CD1c-positive myeloid dendritic cell (primary cell): ENCODE data around the gene HOXD9.

ENCODE experiments used
- DNase-seq: peaks from one replicate; pipeline ENCODE4 v3.0.0-alpha.2; 2016; ENCODE audit errors: extremely low spot score

HOXD9 gene

GRCh38 chr2:176137906-176138305 is 15.4 kb downstream of the HOXD9 start:
- no peak for DNase-seq

DNA sequence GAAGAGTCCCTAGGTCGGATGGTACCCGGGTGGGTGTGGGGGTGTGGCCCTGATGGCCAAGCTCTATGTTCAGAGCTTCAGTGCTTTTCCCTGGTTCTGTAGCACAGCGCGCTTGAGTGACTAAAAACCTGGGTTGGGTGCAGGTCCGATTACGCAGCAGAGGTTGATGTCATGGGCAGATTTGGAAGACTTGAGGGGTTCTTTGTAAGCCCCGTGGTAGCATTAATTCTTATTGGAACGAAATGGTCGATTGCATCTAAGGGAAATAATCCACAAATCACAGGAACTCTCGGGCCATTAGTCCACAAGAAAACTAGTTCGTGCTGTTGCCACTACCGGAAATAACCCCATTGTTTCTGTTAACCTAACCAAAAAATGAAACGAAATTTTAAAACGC is 16.0 kb downstream of the HOXD9 start:
- DNase-seq: no peak

- no peak for DNase-seq
These were observed 16.6 kb downstream of the HOXD9 start for GRCh38 chr2:176138923-176139660.

DNA sequence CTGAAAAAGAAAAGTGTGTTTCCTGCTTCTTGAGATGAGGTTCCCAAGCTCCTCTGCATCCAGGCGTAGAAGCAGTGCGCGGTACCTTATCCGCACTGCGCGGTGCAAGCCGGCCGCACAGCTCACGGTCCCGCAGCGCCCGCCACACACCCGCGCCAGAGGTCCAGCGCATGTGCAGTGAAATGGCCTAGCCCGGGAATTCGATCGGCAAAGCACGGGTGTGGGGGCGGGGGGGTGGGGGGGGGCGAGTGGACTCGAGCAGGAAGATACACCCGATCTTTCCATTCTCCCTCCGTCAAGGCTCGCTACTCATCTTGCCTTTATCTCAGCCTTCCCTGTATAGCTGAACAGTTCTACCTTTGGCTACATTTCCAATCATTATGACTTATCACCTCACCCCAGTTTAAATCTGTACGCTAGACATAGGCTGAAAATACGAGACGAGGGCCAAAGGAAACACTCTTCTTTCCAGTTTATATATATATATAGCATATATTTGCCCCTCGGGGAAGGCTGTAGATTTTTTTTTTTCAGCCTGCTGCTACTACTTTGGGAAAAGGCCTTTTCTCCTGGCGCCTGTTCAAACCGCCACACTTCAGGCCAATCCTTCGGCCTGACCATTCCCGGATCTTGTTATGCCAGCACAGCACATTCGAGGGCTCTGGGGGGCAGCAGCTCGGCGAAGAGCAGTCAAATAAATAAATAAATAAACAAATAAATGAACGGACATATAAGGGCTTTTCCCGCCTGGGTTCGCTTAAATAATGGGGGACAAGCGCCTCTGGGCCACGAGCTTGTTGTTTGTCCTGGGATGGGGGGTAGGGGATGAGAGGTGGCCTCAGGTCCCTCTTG is 17.4 kb downstream of the HOXD9 start:
- no peak for DNase-seq

- peak; percentile 70 for DNase-seq
These were observed 18.2 kb downstream of the HOXD9 start for GRCh38 chr2:176140513-176141317.

- DNase-seq: no peak
These were observed 19.8 kb downstream of the HOXD9 start for GRCh38 chr2:176142281-176142680.

DNA sequence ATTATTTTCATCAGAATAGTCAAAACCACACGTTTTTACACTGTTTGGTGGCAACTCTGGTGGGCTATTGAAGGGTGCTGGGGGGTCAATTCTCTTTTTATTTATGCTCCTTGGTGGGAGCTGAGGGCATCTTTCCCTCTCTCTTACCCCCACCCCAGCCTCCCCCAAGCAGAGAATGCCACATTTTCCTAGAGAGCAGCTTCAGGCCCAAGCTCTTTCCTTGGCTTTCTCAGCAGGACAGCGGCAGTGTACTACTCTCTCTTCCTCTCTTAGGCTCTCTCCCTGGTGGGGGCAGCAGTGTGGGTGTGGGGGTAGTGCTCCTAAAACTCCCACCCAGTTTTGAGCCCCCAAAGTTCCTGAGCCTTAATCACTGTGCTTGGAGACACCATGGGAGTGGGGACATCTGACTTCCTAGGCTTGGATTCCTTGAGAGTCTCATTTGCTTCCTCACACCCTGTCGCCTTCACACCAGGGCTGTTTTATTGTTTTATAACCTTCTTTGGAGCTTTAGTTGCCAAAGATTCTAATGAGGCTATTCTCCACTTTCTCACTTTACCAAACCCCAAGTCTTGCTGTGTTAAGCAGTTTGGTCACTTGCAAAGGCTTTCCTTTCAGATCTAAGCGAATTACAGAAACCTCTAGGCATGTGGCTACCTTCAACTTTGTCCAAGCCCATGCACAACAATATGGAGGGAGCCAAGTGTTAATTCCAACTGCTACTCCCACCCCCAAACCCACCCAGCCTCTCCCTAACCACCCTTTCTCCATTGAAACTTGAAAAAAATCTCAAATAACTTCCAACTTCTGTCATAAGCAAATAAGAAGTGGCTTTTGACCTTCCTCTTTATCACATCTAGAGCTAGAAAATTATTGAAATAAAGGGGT is 22.8 kb downstream of the HOXD9 start:
- DNase-seq: no peak

DNA sequence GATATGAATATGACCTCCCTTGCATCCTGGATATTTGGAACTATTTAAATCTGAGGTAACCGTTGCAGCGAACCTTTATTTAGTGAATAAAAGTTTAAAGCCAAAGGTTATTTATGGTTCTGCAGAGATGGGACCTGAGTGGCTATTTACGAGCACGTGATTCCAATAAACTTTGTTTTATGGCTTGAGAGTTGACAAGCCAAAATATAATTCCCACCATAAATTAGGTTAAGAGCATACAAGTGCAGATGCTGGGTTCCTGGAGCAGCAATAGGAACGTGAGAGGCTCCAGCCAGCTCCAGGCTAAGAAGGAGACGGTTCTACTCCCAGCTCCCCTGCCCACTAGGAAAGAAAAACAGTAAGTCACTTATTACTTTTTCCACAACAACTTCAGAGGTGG is 23.6 kb downstream of the HOXD9 start:
- no peak for DNase-seq

DNA sequence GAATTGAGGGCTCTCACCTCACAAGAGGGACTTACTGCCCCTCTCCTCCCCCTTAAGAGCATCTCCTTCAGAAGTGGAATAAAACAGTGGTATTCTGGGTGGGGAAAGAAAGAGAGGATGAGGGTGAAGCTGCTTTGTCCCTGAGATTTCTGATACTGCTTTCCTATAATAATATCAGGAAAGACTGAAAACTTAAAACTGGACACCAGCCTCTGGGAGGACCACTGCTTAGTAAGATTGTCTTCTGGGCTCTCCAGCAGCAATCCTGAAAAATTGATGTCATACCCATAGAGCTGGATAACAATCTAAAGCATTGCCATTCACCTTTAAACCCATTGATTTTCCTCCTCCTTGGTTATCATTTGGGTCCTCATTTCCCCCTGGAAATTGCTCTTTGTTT is 24.1 kb downstream of the HOXD9 start:
- no peak for DNase-seq

DNA sequence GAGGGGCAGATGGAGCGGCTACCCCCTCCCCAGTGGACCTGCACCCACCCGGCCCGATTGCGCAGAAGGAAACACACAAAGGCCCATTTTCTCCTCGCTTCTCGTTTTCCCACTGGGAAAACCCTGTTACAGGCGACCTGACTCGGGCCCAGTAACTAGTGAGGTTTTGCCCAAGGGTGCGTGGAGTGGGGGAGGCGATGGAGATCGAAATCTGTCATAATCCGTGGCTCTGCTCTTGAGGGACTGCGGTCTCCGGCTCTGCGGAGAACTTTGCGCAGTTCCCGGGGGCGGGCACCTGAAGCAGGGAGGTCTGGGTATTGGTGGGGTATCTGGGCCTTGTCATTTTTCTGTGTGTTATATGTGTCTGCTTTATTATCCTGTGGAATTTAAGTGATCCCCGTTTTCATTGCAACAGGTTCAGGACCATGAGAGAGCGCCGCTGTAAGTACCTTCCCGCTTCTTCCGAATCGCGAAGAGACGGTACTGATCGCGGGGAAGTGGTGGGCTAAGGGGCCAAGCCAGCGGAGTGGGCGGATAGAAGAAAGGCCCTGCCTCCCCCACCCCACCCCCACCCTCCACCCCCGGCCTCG is 24.8 kb downstream of the HOXD9 start:
- no peak for DNase-seq

GRCh38 chr2:176147800-176148496 is 25.4 kb downstream of the HOXD9 start:
- DNase-seq: no peak

DNA sequence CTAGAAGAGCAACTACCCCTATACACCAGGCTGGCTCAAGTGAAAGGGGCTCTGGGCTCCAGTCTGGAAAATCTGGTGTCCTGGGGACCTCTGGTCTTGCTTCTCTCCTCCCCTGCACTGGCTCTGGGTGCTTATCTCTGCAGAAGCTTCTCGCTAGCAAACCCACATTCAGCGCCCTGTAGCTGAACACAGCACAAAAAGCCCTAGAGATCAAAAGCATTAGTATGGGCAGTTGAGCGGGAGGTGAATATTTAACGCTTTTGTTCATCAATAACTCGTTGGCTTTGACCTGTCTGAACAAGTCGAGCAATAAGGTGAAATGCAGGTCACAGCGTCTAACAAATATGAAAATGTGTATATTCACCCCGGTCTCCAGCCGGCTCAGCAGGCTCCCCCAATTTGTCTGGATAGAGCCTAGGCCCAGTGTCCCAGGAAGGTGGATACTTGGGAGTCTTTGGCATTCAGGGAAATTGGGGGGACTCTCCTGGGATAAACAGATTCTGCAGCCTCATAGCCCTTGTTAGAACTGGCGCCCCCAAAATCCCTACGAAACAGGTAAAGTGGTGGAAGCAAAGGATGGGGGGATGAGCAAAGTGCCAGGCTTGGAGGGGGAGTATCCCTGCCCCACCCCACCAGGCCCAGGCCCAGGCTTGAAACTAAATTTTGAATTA is 26.4 kb downstream of the HOXD9 start:
- DNase-seq: no peak

DNA sequence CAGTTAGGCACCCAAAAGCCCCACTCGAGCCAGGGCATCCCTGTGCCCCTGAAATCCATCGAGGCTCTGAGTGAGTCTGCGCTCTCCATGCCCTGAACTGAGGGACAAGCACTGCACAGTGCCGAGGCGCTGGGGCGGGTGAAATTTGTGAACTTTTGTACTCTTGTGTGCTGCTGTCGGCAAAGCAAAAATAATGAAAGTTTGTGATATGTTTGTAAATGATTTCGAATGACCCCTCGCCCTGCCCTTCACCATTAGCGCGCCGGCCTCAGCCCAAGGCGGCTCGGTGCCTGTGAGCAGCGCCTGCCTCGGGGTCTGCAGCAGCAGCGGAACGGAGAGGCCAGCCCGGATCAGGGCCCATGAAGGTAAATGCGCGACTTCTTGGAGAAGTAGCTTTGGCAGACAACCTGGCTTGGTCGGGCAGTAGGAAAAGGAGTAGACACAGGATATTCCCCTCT is 27.0 kb downstream of the HOXD9 start:
- DNase-seq: no peak

GRCh38 chr2:176149939-176150583 is 27.5 kb downstream of the HOXD9 start:
- DNase-seq: no peak

- DNase-seq: no peak
These were observed 28.3 kb downstream of the HOXD9 start for GRCh38 chr2:176150584-176151441.

DNA sequence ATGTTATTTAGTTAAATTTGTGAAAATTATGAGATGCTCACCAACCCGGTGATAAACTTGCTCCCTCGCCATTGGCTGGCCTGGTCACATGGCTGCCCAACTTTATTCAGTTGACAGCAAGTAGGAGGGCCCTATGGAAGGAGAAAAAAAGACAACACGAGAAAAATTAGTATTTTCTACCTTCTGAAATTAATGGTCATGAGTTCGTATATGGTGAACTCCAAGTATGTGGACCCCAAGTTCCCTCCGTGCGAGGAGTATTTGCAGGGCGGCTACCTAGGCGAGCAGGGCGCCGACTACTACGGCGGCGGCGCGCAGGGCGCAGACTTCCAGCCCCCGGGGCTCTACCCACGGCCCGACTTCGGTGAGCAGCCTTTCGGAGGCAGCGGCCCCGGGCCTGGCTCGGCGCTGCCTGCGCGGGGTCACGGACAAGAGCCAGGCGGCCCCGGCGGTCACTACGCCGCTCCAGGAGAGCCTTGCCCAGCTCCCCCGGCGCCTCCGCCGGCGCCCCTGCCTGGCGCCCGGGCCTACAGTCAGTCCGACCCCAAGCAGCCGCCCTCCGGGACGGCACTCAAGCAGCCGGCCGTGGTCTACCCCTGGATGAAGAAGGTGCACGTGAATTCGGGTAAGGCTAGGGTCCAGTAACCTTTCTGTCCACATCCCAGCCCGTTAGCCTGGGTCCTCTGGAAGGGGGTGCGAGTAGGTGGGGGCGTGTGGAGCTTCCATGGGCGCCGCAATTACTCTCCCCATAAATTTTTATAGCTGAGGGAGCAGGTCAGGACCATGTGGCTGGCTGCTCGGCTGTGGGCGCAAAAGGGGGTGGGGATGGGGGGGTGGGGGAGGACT is 29.1 kb downstream of the HOXD9 start, which contains the start of gene HOXD4:
HOXD4 (plus strand) TSS at position 109 of the 846 bp plus-strand sequence; CDS start at position 193, 84 bp downstream.
- no peak for DNase-seq
